DMS 273 (cell line): ENCODE data around the gene INTS1.
"Not testable (repeated sequence)": the region's sequence is repeated elsewhere in the genome, so short reads cannot be mapped to it uniquely, and the experiment has no call there.

Experiments
- DNase-seq: peaks from one replicate; lab custom pipeline; 2025; ENCODE audit not compliant: unreplicated experiment; lab: John Stamatoyannopoulos, UW

INTS1 gene

GRCh38 chr7:1531979-1532455 is 27.8 kb upstream of the INTS1 start:
- no peak for DNase-seq

- peak; percentile 59 for DNase-seq
These were observed 27.2 kb upstream of the INTS1 start for GRCh38 chr7:1531263-1531978.

GRCh38 chr7:1530946-1531262 is 26.7 kb upstream of the INTS1 start:
- DNase-seq, result no peak

GRCh38 chr7:1529383-1530116 is 25.4 kb upstream of the INTS1 start:
- no peak for DNase-seq

- DNase-seq, result no peak
These were observed 22.1 kb upstream of the INTS1 start for GRCh38 chr7:1526271-1526754.

- DNase-seq, result no peak
These were observed 21.2 kb upstream of the INTS1 start for GRCh38 chr7:1525409-1525808.

- no peak for DNase-seq
These were observed 19.7 kb upstream of the INTS1 start for GRCh38 chr7:1523844-1524243.

- DNase-seq, result no peak
These were observed 19.0 kb upstream of the INTS1 start for GRCh38 chr7:1523208-1523607.

- DNase-seq, result no peak
These were observed 17.3 kb upstream of the INTS1 start for GRCh38 chr7:1521456-1521855.

- no peak for DNase-seq
These were observed 16.5 kb upstream of the INTS1 start for GRCh38 chr7:1520539-1521234.

GRCh38 chr7:1519322-1519922 is 15.2 kb upstream of the INTS1 start:
- not testable (repeated sequence) for DNase-seq

GRCh38 chr7:1516586-1517251 is 12.5 kb upstream of the INTS1 start:
- DNase-seq, result peak; percentile 74

- not testable (repeated sequence) for DNase-seq
These were observed 11.3 kb upstream of the INTS1 start for GRCh38 chr7:1515509-1515967.

GRCh38 chr7:1514995-1515401 is 10.8 kb upstream of the INTS1 start:
- no peak for DNase-seq

- no peak for DNase-seq
These were observed 10.2 kb upstream of the INTS1 start for GRCh38 chr7:1514407-1514806.

- DNase-seq, result no peak
These were observed 9.5 kb upstream of the INTS1 start for GRCh38 chr7:1513657-1514095.

GRCh38 chr7:1512781-1513656 is 8.8 kb upstream of the INTS1 start:
- peak; percentile 33 for DNase-seq

- no peak for DNase-seq
These were observed 7.5 kb upstream of the INTS1 start for GRCh38 chr7:1511444-1512422.

- DNase-seq, result no peak
These were observed 6.6 kb upstream of the INTS1 start for GRCh38 chr7:1510780-1511154.
